GM21381 (cell line): ENCODE measurements around the gene RELN.

Experiments used
- ATAC-seq: cut with Tn5 transposase; IDR thresholded peaks from one replicate; pipeline ENCODE4 v1.9.1; 2021; ENCODE audit warnings: mild to moderate bottlenecking, moderate library complexity; ENCODE audit not compliant: unreplicated experiment

Gene RELN

DNA sequence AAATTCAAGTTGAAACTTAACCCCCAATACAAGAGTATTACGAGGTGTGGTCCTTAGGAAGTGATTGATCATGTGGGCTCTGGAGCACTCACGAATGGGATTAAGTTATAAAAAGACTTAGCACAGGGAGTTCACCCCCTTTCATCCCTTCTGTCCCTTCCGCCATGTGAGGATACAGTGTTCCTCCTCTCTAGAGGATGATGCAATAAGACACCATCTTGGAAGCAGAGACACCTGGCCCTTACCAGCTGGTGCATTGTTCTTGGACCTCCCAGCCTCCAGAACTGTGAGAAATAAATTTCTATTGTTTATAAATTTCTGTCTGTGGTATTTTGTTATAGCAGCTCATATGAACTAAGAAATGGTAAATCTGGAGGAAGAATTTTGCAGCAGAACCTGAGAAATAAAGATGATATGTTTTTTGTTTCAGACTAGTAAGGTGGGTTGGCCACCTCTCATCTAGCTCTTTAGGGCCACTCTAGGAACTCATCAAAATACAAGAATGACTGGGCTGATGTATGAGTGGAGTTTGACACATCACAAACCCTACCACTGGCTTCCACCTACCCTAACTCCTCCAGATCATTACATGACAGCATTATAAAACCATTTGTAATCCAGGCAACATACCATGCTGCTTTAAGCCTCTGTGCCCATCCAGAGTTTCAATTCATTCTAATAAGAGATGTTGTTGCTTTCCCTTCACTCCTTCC is 565.8 kb downstream of the RELN start:
- no peak for ATAC-seq
